Kidney (tissue), 14 donors: Measurements from ENCODE around the gene ZNF749. TPM values are rescaled to one million over a fixed set of nuclear protein-coding genes. Genes with fewer than 3 reads are reported as not detected.

Experiments
- DNase-seq, 5 donors: peaks; one replicate each; pipeline ENCODE4 v3.0.0-alpha.2; 2013 to 2020
- FAIRE-seq: peaks from 2 replicates; lab custom pipeline; 2012; peaks lifted over from hg19 to GRCh38; lab: Jason Lieb, UNC
- H3K27ac ChIP-seq, 2 donors: one replicate each; pipeline ENCODE4 v1.7.0; 2013; ENCODE audit warnings: low read depth in 2 of 2, low read length in 2 of 2, inconsistent platforms in 1 of 2
- H3K27me3 ChIP-seq: one replicate; pipeline ENCODE4 v1.7.1; 2013; ENCODE audit warnings: low read length, inconsistent platforms; ENCODE audit not compliant: control insufficient read depth, insufficient read depth
- H3K36me3 ChIP-seq, 3 donors: one replicate each; pipeline versions ENCODE4 v1.7.0 to v1.7.1; 2013; ENCODE audit warnings: low read length in 3 of 3, control low read depth in 1 of 3, inconsistent platforms in 1 of 3; ENCODE audit not compliant: insufficient read depth in 3 of 3, control insufficient read depth in 2 of 3
- H3K4me1 ChIP-seq, 3 donors: one replicate each; pipeline versions ENCODE4 v1.7.0 to v1.7.1; 2013; ENCODE audit warnings: low read length in 3 of 3, inconsistent platforms in 1 of 3, low read depth in 1 of 3; ENCODE audit not compliant: control insufficient read depth in 2 of 3, insufficient read depth in 2 of 3
- H3K4me3 ChIP-seq, 3 donors: one replicate each; pipeline versions ENCODE4 v1.7.0 to v1.8.1; 2013; ENCODE audit warnings: low read length in 3 of 3, control low read depth in 1 of 3, inconsistent platforms in 1 of 3
- H3K9ac ChIP-seq, 3 donors: one replicate each; pipeline versions ENCODE4 v1.7.0 to v1.7.1; 2013; ENCODE audit warnings: low read length in 3 of 3, control low read depth in 1 of 3, inconsistent platforms in 1 of 3
- H3K9me3 ChIP-seq, 3 donors: one replicate each; pipeline versions ENCODE4 v1.7.0 to v1.7.1; 2013; ENCODE audit warnings: low read length in 3 of 3, control low read depth in 1 of 3, inconsistent platforms in 1 of 3; ENCODE audit not compliant: control insufficient read depth in 2 of 3, insufficient read depth in 1 of 3
- intact Hi-C: fragments of 100-400 bp; cut with DNase I; formaldehyde crosslinking; loops from one replicate; pipeline ENCODE4 v1.11.1; 2022
- polyA plus RNA-seq: library from polyadenylated mRNA; stranded (reverse); fragments of 350-450 nt; fragmentation: Illumina TruSeq; extraction: RNeasy Lipid Tissue Mini Kit (QIAGEN cat#74804); gene quantifications from one replicate; pipeline ENCODE4 v1.2.3, GENCODE V29; 2014; ENCODE audit warnings: low read depth, low replicate concordance; ENCODE audit not compliant: insufficient read depth
- total RNA-seq: library from RNA; stranded (reverse); fragmentation: NEBNext Ultra II Directional; extraction: Animal tissue kit (Norgen Biotek cat#: 25700); gene quantifications from one replicate; pipeline ENCODE4 v1.2.1, GENCODE V29; 2021
- TF ChIP-seq, protein P1 (sequence below): IDR thresholded peaks from 3 replicates; pipeline ENCODE4 v1.5.1; 2012; ENCODE audit warnings: mild to moderate bottlenecking, moderate library complexity, borderline replicate concordance; ENCODE audit not compliant: insufficient read depth; ENCODE audit errors: extremely low read depth
- donor health status: control.
- donor health status: control.
- donor health status: control.
- donor health status: control.
- donor health status: control.
- donor health status: DM: yes; HTN: yes; CAD: no.
- donor health status: Normal renal cell carcinoma (clear cell type).

Gene ZNF749
- total and polyA plus RNA-seq, 2 donors from 2014 or later, result 9.9 to 14.2 TPM

GRCh38 chr19:57441979-57442752 lies 7.0 kb downstream of the ZNF749 start:
- Histone ChIP-seq H3K9ac (no peak overlapping the region), H3K27ac (no peak overlapping the region), H3K4me1 (no peaks in the 10 kb centered on the region), H3K4me3 (no peak overlapping the region), H3K36me3 (peaks cover 12 to 26% (median 23%) of the 10 kb centered on the region in 3 donors), H3K9me3 (peaks cover 0 to 37% (median 11%) of the 10 kb centered on the region in 3 donors), H3K27me3 (no peaks in the 10 kb centered on the region)
- DNase-seq (no peak), FAIRE-seq (no peak)
- intact Hi-C loops, result no loop called here
- TF ChIP-seq, protein P1, sequence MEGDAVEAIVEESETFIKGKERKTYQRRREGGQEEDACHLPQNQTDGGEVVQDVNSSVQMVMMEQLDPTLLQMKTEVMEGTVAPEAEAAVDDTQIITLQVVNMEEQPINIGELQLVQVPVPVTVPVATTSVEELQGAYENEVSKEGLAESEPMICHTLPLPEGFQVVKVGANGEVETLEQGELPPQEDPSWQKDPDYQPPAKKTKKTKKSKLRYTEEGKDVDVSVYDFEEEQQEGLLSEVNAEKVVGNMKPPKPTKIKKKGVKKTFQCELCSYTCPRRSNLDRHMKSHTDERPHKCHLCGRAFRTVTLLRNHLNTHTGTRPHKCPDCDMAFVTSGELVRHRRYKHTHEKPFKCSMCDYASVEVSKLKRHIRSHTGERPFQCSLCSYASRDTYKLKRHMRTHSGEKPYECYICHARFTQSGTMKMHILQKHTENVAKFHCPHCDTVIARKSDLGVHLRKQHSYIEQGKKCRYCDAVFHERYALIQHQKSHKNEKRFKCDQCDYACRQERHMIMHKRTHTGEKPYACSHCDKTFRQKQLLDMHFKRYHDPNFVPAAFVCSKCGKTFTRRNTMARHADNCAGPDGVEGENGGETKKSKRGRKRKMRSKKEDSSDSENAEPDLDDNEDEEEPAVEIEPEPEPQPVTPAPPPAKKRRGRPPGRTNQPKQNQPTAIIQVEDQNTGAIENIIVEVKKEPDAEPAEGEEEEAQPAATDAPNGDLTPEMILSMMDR, result no peak

GRCh38 chr19:57443121-57443696 lies 8.1 kb downstream of the ZNF749 start:
- no peaks in the 10 kb centered on the region for H3K4me1 ChIP-seq
- TF ChIP-seq, protein P1, result no peak
- H3K36me3 ChIP-seq, result peaks cover 10 to 26% (median 22%) of the 10 kb centered on the region in 3 donors
- H3K9ac ChIP-seq, result no peak overlapping the region
- no peaks in the 10 kb centered on the region for H3K27me3 ChIP-seq
- H3K27ac ChIP-seq, result no peak overlapping the region
- intact Hi-C loops, result no loop called here
- H3K9me3 ChIP-seq, result peaks cover 0 to 37% (median 9%) of the 10 kb centered on the region in 3 donors
- H3K4me3 ChIP-seq, result no peak overlapping the region
- FAIRE-seq (no peak), DNase-seq (no peak)

GRCh38 chr19:57452307-57452706 lies 17.2 kb downstream of the ZNF749 start:
- FAIRE-seq (no peak), DNase-seq (no peak)
- no peaks in the 10 kb centered on the region for H3K4me1 ChIP-seq
- peaks cover 0 to 20% (median 4%) of the 10 kb centered on the region in 3 donors for H3K9me3 ChIP-seq
- no peak overlapping the region for H3K4me3 ChIP-seq
- no peaks in the 10 kb centered on the region for H3K27me3 ChIP-seq
- H3K27ac ChIP-seq, result no peak overlapping the region
- TF ChIP-seq, protein P1, result no peak
- intact Hi-C loops, result no loop called here
- peaks cover 0 to 2% (median 0%) of the 10 kb centered on the region in 3 donors for H3K36me3 ChIP-seq
- no peak overlapping the region for H3K9ac ChIP-seq
